Cortex of kidney (tissue), 1 donor: ENCODE results near the gene CDH12.

Experiments used
- DNase-seq: peaks from one replicate; lab custom pipeline; 2025; lab: John Stamatoyannopoulos, UW

The CDH12 gene

DNA sequence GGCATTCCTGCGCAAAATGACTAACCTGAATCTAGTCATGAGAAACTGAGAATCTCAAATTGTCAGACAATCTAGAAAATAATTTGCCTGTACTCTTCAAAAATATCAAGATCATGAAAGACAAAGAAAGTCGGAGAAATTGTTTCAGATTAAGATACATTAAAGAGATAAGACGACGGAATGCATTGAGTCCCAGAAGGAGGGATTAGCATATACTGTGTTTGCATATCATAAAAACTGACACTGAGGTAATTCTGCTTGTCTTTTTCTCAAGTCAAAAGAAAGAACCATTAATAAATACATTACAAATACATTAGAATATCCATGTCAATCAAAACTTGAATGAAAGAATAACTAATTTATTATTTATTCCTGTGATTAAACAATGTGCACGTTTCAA lies 88.4 kb downstream of the CDH12 start:
- no peak for DNase-seq

DNA sequence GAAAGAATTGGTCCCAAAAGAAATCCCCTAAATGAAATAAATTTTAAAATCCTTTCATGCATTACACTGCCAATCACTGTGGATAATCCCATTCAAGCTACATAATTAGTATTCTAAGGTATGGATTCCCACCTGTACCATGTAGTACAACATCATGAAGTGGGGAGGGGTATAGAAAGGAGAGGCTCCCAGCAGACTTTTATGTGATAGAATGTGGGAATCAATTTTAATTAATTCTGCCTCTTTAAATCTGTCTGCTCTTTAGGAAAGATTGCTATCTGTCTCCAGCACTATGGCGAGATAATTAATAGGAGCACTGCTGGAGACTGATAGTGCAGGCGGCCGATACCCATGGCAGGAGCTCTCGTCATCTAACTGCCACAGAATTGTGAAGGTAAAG lies 95.4 kb downstream of the CDH12 start:
- no peak for DNase-seq

DNA sequence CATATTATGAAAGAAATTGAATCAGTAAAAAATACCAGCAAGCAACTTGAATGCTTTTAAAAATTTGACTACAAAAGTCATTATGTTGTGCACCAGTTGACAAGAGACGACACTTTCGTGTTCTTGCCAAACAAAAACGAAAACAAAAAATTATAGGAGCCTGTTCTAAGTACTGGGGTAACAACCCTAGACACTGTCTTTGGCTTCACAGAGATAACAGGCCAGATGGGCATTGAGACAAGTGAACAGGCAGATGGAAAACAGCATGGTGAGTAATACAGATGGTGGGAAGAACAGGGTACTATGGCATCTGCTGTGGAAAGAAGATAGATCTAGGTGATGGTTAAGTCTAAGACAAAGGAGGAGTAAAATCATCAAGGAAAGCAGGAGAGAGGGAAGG lies 99.0 kb downstream of the CDH12 start:
- no peak for DNase-seq

DNA sequence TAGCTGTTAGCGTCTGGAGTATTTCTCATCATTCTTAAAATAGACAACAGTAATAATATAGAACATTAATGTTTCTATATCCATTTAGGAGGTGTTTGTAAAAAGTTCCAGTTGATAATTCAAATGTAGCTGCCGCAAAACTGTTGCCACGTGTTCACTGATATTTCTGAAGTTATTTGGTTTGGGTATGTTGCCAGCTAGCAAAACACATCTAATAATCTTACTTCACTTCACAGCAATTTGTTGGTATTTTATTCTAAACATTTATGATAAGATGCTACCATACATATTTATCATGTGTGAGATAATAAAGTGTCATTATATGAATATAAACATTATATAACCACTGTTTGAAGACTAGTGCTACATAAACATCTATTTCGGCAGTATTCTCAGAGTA lies 101.6 kb downstream of the CDH12 start:
- DNase-seq = no peak

DNA sequence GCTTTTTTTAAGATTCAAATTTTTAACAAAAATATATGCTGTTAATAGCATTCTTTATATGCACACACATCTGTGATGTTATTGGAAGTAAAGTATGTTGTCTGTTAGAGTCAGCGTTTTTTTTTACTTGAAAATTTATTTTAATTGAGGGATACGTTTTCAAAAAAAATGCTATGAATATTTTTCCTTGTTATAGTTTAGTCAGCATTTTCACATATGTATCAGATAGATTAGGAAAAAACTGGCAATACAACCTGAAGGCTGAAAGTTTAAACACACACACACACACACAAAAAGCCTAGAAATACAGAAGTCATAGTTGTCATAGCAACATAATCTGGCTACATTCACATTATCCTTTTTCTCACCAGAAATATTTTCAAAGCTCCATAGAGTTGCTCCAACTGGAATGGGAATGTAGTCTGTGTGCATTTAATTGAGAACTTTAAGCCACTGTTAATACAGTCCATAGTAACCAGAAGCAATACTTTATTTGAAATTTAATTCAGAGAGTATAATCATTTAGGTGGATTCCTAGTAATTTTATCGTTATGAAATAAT lies 116.6 kb downstream of the CDH12 start:
- DNase-seq = no peak

DNA sequence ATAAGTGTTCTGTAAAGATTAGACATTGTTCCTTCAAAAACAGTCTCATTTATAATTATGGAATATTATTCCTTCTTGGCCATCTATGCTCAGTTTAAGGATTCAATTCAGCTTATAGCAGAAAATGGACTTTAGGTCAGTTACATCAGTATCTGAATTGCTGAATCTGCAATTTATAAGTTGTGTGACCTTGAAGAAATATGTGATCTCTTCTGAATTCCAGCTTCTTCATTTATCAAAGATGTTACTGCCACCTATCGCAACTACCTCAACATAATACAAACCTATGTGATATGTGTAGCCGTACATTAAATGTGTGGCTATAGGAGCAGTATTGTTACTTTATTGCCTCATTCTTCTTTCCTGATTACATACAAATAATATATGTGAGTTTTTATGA lies 118.2 kb downstream of the CDH12 start:
- DNase-seq = no peak

DNA sequence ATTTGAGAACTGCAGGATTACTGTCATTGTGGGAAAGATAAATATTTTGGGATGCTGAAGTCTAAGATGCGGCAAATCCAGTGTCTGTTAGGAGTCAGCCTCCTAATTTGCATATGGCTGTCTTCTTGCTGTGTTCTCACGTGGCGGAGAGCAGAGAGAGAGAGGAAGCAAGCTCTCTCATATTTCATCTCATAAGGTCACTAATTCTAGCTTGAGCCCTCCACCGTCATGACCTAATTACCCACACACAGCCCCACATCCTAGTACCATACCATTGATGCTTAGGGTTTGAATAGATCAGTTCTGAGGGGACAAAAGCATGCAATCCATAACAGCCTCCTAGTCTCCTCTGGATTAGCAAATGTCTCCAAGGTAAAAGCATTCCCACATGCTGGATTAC lies 124.5 kb downstream of the CDH12 start:
- DNase-seq = no peak

DNA sequence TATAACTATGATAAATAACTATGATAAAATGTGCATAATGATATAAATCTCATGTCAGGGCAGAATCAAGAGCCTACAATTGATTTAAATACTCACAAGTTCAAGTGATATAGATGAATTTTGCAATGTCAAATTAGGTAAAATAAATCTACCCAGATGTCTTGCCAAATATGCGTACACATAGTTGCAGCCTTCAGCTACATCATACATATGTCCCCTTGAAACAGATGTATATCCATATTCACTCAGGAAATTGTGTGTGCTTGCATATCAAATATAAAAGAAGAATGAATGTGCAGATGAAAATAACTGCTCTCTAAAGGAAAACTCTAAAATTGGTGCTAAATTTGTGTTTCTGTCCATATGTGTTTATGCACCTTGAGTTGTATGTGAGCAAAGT lies 130.7 kb downstream of the CDH12 start:
- no peak for DNase-seq

DNA sequence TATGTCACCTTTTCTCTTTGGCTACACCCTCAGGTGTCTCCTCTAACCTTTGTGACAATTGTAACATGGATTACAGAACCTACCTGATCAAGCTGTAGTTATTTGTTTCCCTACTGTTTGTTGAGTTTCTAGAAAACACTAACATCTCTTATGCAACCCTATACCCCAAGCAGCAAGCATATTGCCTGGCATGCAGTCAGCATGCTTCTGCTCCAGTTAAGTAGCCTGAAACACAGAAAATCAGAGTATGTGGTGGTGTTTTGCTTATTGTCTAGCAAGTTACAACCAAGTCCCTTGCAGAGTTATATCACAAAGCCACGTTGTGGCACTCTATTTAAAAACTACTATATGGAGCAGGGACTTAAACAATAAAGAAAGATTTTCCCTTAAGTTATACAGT lies 131.1 kb downstream of the CDH12 start:
- no peak for DNase-seq

DNA sequence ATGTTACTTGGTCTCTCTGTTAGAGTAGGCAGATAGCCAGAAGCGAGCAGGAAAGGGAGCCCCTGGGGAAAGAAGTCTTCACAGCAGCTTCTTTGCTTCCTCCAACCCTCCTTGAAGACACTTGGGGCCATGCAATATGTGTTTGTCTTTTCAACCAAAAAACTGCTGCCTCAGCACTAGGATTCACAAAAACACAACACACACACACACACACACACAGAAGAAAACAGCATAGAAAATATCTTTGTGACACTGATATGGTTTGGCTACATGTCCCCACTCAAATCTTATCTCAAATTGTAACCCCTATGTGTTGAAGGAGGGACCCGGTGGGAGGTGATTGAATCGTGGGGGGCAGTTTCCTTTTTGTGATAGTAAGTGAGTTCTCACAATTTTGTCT lies 133.3 kb downstream of the CDH12 start:
- no peak for DNase-seq

DNA sequence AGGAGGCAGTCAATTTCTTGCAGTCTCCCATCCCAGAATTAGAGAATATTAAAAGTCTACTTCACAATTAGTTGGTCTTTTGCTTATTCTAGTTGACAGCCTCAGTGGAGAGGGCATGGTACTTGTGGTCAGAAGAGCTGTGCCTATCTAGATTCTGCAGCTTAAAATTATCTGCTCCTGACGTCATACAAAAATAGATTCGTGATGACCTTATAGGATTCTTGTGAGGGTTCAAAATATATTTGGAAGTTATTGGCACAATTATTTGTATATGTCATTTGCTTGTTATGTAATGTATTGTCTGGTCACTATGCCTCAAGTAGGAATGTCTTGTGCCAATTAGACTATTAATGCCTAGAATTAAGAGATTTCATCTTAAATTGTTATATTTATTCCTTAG lies 142.5 kb downstream of the CDH12 start:
- DNase-seq = no peak

DNA sequence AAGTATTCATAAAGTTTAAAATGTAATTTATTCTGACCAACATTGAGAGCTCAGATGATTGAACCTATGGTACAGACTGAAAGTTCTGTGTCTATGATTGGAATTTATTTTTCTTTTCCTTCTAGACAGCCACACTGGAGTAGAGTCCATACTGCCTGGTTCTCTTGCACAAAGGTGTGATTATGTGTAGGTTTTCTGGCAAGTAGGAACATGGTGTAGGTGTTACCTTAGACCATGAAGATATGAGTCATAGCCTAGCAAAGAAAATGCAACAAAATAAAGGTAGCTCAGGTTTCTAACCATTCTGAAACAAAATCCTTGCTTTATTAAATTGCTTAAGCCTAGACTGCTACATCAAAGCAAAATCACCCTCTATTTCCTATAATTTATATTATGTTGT lies 143.4 kb downstream of the CDH12 start:
- DNase-seq = no peak

DNA sequence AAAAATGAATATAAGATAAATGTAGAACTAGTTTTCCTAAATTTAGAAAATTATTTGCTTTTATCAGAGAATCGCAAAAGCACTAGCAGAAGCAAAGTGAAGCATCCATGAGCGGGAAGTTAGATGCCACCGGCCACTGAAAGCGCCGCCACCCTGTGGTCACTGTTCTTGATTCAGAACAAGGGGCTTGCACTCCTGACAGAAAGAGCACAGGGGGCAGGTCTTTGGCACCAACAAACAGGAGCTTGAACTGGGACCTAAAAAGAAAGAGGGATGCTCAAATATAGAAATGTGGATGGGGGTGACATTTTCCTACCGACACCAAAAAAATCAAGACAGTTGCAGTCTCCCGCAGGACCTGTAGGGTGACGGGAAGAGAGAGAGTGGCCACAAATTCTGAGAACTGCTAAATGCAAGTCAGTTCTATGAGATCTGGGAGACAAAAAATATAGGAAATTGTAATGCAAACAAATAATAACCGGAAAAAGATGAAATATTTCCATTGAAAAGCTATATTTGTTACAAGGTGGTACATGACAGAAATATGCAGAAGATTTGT lies 144.3 kb downstream of the CDH12 start:
- DNase-seq = no peak

DNA sequence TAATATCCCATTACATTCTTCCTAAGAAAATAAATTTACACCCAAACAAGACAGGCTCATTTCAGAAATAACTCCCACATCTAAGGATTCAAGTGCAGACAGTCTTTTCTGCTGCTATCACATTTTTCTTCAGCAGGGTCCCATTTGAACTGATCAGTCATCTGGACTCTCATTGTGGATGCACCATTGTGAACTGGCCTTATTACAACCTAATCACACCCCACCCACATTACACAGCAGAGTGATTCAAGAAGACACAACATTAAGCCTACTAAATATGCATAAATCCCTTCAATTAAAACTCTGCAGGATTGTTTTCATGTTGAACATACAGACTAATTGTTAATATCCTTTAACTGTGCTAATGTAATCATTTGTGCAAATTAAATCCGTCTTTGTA lies 146.2 kb downstream of the CDH12 start:
- DNase-seq = no peak

DNA sequence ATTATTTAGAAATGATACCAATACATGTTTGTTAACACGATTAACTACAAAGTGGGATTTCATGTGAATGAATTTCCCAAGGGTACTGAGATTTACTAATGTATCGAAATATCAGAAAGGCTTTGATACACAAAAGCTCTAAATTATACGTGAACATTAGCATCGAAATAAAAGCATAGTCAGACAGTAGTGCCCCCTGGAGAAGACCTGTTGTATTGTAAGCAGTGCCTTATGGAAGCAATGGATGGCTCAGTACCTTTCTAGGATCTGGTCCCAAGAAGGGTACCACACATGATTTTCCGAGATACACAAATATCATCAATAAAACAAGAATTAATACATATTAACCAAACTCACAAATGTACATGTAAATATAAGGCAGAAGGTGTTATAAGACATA lies 153.8 kb downstream of the CDH12 start:
- no peak for DNase-seq

DNA sequence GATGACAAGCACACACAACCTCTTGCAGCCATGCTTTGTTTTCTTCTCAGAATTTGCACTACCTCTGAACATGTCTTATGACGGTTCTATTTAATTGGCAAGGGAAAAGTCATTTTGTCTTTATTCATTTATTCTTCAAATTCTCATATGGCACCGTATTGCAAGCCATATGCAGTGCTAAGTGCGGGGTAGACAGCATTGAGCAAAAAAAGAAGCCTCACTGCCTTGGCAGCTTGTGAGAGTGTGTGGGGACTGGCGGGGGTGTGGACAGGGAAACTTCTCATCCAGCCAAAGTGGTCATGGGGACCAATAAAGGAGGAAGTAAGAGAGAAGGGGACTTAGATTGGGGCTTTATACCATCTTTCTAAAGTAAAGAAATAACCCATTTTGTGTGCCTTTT lies 160.0 kb downstream of the CDH12 start:
- DNase-seq = no peak

DNA sequence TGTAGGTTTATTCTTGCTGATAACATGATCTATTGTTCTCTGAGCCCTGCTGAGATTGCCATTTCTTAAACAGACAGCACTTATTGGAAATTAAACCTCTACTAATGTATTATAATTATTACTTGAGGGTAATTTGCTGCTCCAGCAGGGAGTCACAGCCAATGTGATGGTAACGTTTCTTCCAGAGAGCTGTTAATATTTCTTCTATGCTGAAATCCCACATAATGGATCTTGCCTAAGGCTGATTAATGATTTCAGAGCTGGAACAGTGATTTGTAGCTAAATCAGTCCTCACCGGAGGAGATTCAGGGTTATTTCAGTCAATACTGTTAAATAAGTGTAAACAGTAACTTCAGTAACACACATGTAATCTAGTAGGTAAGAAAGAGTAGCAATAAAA lies 170.1 kb downstream of the CDH12 start:
- no peak for DNase-seq

DNA sequence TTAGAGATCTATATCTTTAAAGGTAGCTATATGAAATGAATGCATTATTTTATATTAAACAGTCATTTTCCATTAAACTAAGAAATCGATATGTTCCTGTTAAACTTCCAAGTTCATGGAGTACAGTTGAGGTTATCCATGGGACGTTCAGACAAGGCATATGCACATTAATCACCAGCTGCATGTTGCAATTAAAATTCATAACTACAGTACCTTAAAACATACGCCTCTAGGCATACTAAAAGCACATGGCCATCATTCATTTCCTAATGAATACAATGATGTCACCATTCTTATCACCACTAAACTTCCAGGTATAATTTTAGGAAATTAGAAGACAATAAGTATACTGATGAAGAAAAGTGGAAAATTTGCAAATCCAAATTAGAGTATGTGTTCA lies 174.3 kb downstream of the CDH12 start:
- DNase-seq = no peak

DNA sequence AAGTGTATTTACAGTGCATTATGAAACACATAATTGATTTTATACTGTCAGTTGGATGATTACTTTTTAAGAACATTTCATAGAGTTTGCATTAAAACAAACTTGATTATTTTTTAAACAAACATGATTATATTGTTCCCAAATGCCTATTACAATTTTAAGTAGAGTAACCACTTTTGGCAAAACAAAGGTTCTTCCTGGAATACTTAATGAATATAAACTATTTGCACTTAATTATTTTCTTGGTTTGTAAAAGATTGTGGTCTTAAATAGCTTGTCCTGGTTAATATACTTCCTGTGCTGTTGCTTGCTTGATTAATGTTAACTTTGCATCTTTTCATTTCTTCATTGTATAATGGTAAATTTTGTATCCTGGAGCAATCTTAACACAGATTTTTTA lies 180.0 kb downstream of the CDH12 start:
- no peak for DNase-seq

DNA sequence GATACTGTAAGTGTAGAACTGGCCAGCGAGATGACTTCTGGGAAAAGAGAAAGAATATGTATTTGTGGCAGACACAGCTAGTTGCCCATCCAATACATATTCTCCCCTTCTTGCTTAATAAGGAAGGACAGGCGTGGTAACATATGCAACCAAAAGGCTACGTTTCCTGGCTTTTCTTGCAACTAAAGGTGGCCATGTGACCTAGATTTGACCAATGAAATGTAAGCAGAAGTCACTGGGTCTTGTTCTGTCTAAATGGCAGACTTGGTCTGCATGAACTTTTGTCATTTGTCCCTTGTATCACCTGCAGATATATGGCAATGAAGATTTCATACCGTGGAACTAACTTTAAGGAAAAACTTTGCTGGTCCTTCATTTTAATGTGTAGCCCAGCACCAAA lies 183.8 kb downstream of the CDH12 start:
- DNase-seq = no peak

DNA sequence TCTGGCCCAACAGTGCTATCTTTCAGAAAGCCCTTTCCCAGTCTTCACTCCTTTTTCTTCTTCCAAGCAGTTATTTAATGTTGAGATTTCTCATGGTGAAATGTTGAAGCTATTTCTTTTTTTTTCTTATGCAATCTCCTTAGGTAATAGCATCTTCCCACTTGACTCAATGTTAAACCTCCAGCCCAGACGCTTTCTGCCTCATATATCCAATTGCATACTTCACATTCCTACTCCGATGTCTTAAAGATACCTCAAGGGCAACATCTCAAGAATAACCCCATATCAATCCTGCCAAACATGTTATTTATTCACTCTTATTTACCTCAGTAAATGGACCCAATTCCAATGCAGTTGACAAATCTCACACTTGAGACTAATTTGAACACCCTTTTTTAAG lies 187.3 kb downstream of the CDH12 start:
- no peak for DNase-seq

DNA sequence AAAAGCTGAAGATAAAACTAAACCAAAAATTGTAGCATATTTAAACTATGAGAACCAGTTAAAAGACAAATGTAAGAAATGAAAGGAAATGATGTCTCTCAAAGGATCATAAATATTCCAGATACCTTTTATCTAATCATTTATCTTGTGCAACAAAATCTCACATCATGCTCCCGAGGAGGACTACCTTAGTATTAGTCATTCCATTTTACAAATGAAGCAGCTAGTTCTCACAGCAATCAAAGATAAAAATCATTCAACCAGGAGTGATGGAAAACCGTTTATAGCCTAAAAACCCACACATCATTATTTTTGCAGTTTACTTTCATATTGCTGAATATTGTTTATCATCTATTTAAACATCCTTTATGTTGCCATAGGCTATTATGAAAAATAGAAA lies 190.0 kb downstream of the CDH12 start:
- DNase-seq = no peak

DNA sequence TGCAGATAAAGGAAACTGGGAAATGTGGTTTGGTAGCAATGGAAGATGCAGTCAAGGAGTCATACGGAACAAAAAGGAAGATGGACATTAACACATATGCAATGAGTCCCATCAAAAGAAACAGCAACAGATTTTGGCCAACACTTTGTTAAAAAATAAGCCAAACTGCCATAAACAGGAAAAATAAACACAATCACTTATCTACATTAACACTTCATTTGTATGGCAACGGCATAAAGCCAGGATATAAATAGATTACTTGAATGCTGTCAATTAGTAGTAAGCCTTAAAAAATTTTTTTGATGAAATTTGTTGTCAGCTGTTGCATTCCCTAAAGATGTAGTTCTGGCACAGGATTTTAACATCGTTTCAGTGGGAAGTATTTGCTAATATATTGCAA lies 190.8 kb downstream of the CDH12 start:
- DNase-seq = no peak

DNA sequence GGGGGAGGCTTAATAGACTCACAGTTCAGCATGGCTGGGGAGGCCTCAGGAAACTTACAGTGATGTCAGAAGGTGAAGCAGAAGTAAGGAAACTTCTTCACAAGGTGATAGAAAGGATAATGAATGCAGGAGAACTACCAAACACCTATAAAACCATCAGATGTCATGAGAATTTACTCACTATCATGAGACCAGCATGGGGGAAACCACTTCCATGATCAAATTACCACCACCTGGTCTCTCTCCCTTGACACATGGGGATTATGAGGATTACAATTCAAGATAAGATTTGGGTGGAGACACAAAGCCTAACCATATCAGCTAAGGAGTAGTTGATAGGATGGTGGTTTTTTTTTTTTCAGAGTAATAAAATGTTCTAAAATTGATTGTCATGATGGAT lies 201.8 kb downstream of the CDH12 start:
- no peak for DNase-seq

DNA sequence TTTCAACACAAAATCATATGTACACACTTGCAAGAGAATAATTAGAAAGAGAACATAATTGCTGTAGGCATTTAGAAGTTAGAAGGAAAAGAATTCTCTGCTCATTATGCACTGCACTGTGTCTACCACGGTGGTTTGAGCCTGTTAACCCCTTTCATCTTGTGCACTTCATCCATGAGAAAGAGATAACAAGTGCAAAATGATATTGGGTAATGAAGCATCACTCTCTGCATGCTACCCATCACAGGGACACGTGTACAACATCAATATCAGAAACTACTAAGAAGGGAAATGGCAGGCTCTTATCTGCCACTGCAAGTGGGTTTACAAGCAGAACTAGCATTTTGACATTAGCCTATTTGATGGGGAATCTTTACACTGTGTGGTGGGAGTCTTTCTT lies 202.6 kb downstream of the CDH12 start:
- DNase-seq = no peak
